HG03175 (cell line): ENCODE measurements around the gene ABCF2.

Experiments
- ATAC-seq: cut with Tn5 transposase; IDR thresholded peaks from one replicate; pipeline ENCODE4 v1.9.1; 2021; ENCODE audit warnings: mild to moderate bottlenecking, moderate library complexity; ENCODE audit not compliant: unreplicated experiment

Gene ABCF2

DNA sequence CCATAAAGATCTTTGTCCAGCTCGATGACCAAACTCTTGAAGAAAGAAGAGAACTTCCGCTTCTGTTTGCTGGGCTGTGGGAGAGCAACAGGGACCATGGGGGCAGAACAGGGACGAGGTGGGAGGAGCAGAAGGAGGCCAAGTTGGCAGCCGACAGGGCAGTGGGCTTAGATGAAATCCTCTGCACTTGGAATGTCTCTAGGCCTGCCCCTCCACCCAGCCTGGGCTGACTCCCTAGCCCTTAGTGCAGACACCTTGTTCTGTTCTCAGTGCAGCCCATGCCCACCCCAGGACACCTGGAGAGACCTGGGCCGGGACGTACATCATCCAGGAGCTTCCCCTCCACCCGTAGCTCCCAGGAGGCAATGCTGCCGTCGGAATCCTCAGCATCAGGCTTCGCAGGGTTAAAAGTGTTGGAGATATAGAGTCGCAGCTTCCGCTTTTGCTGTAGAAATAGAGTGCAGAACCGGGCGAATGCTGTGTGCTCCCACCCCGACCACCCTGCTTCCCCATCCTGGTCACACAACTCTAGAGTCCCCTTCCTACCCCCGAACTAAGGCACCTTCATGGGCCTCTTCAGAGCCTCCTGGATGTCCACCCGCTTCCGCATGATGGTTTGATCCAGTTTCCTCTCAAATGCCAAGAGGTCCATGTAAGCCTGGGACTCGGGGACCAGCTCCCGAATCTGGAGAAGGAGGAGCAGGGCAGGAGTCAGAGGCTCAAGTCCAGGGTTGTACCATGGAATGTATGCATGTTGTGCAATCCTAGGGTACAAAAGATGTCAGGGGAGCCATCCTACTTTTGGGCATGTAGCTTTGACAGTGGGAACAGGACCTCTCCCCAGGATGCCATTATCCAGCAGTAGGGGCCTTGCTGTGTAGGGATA lies 15.4 kb upstream of the ABCF2 start:
- ATAC-seq = no peak

DNA sequence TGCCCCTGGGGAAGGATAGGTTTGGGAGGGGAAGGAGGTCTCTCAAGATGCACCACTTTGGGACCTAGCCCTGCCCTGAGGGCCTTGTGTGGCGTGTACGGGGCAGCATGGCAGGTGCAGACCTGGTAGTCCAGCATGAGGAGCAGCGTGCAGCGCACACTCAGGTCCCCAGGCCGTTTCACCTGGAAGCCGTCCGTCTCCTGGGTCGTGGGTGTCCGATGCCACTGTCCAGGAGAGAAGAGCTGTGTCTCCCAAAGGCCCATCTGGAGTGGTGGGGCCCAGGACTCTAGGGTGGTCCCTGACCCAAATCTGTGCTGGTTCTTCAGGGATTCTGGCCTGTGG lies 14.7 kb upstream of the ABCF2 start:
- no peak for ATAC-seq

DNA sequence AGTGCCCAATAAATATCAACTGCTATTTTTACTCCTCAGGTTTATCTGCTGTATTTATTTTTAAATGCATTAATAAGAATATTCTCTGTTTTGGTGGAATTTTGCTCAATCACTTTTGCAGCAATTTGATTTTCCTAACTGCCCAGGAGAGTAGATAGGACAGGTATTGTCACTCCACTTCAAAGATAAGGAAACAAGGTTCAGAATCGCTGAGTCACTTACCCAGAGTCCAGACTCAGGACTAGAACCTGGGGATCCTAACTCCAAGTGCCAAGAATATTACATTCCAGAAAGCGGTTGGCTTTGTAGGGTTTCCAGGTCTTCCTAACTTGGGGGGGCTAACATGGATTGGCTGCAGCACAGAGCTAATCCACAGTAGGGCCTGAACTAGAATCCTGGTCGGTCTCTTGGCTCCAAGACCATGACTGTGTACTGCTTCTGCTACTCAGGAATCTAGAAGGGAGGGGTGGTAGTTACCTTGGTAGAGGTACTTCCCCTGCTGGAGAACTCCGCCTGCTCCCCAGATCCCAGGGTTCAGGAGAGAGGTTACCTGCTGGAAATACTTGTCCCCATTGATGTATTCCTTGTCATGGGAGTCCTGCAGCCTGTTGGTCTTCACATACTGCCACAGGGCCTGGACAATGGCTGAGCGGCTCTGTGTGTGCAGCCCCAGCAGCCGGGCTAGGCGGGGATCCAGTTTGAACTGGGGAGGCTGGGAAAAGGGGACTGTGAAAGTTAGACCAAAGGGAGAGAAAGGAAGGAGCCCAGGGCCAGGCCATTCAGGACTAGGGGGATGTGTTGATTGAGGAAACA lies 14.1 kb upstream of the ABCF2 start:
- ATAC-seq = no peak

DNA sequence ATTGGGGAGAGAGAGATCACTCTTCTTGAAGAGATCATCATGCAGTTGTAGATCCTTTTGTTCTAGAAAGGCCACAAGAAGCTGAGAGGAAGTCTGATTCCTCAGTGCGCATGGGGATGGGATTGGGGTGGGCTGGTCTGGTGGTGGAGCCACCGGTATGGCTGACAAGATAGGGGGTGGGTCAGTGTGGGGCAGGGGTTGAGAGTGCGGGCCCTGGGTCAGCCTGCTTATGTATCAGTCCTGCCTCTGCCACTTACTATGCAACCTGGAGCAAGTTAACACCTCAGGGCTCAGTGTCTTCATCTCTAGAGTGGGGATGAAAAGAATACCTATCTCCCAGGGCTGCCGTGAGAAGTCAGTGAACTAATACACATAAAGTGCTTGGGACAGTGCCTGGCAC lies 13.5 kb upstream of the ABCF2 start:
- no peak for ATAC-seq

DNA sequence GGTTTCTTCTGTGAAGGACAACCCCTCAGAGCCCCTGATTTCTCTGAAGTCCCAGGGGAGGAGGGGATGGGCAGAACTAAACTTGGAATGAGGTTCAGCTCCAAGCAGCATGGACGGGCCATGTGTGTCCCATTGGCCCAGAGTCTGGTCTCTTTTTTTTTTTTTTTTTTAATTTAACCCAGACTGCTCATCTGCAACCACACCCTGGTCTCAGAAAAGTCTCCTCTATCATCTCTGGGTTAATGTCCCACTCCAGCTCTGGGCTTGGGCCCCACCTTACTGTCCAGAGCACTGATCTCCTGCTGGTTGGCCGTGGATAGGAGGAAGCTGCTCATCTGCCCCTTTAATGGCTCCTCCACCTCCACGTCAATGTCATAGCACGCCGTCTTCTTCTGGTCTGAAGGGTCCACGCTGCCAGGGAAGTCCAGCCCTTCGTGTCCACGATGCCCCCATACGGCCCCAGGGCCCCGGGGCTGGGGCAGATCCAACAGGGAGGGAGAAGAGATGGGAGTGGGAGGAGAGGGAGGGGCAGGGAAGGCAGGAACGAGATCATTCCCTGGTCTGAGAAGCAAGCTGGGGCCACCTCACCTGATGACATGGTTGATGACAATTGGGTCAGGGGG lies 12.9 kb upstream of the ABCF2 start:
- no peak for ATAC-seq

DNA sequence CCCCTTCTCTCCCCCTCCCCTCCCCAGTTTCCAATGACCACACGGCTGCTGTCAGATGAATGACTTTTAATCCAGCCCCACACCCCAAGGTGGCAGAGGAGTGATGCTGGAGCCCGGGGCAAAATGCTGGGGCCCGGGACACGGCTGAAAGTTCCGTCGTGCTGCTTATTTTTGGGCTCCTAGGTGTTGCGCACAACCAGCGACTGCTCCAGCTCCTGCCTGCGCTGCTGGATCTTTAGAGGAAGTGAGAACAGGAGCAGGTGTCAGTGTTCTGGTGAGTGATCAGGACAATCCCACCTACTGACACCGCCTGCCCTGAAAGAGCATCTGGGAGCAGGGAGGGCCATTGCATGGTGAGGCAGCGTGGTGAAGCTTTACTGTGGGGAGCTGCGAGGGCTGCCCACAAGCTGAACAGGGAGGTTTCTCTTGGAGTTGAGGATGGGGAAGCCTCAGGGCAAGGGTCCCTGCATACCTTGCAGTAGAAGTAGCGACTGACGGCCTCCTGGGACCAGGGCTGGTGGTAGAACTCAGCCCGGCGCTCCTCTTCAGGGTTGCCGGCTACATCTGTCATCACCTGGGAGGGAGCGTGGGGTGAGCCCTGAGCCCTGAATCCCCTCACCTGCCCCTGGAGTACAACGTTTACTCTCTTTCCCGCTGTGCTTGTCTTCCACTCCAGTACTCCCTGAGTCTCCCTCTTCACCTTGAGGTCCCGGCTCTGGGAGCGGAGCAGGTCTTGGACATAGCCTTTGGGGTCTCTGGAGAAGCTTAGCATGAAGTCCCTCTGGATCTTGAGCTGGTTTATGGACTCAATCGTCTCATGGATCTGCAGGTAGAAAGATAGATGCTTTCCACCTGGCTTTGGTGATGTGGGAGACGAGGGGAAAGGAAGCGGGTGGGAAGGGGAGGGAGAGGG lies 12.2 kb upstream of the ABCF2 start:
- no peak for ATAC-seq

DNA sequence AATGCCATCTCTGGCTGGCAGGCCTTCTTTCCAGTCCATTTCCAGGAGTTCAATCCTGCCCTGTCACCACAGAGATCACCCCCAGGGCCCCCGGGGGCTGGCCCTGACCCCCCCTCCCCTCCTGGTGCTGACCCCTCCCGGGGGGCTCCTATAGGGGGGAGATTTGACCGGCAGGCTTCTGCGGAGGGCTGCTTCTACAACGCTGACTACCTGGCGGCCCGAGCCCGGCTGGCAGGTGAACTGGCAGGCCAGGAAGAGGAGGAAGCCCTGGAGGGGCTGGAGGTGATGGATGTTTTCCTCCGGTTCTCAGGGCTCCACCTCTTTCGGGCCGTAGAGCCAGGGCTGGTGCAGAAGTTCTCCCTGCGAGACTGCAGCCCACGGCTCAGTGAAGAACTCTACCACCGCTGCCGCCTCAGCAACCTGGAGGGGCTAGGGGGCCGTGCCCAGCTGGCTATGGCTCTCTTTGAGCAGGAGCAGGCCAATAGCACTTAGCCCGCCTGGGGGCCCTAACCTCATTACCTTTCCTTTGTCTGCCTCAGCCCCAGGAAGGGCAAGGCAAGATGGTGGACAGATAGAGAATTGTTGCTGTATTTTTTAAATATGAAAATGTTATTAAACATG lies 11.3 kb upstream of the ABCF2 start:
- no peak for ATAC-seq

DNA sequence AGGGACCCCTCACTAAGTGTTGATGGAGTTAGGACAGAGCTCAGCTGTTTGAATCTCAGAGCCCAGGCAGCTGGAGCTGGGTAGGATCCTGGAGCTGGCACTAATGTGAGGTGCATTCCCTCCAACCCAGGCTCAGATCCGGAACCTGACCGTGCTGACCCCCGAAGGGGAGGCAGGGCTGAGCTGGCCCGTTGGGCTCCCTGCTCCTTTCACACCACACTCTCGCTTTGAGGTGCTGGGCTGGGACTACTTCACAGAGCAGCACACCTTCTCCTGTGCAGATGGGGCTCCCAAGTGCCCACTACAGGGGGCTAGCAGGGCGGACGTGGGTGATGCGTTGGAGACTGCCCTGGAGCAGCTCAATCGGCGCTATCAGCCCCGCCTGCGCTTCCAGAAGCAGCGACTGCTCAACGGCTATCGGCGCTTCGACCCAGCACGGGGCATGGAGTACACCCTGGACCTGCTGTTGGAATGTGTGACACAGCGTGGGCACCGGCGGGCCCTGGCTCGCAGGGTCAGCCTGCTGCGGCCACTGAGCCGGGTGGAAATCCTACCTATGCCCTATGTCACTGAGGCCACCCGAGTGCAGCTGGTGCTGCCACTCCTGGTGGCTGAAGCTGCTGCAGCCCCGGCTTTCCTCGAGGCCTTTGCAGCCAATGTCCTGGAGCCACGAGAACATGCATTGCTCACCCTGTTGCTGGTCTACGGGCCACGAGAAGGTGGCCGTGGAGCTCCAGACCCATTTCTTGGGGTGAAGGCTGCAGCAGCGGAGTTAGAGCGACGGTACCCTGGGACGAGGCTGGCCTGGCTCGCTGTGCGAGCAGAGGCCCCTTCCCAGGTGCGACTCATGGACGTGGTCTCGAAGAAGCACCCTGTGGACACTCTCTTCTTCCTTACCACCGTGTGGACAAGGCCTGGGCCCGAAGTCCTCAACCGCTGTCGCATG lies 10.5 kb upstream of the ABCF2 start:
- ATAC-seq = no peak

DNA sequence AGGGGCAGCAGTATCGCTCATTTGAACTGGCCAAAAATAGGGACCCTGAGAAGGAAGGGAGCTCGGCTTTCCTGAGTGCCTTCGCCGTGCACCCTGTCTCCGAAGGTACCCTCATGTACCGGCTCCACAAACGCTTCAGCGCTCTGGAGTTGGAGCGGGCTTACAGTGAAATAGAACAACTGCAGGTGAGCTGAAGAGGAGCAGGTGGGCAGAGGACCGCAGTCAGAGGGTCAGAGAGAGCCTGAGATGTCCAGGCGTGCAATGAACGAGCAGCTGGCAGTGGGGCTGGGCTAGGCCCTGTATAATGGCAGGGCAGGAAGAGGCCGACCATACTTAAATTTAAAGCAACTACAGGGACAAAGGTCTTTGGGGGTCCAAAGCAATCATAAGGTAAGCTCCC lies 9.4 kb upstream of the ABCF2 start:
- no peak for ATAC-seq

DNA sequence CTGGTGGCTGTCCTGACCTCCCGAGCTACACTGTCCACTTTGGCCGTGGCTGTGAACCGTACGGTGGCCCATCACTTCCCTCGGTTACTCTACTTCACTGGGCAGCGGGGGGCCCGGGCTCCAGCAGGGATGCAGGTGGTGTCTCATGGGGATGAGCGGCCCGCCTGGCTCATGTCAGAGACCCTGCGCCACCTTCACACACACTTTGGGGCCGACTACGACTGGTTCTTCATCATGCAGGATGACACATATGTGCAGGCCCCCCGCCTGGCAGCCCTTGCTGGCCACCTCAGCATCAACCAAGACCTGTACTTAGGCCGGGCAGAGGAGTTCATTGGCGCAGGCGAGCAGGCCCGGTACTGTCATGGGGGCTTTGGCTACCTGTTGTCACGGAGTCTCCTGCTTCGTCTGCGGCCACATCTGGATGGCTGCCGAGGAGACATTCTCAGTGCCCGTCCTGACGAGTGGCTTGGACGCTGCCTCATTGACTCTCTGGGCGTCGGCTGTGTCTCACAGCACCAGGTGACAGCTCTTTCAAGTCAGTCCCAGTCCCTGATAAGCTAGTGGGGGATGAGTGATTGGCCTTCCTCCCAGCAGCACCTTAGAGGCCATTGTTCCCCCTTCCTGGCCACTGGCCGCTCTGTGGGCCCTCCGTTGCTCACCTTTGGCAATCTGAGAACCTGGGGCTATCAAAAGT lies 8.2 kb upstream of the ABCF2 start:
- no peak for ATAC-seq

DNA sequence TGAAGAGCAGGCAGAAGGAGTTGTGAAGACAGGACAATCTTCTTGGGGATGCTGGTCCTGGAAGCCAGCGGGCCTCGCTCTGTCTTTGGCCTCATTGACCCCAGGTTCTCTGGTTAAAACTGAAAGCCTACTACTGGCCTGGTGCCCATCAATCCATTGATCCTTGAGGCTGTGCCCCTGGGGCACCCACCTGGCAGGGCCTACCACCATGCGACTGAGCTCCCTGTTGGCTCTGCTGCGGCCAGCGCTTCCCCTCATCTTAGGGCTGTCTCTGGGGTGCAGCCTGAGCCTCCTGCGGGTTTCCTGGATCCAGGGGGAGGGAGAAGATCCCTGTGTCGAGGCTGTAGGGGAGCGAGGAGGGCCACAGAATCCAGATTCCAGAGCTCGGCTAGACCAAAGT lies 6.8 kb upstream of the ABCF2 start:
- no peak for ATAC-seq

DNA sequence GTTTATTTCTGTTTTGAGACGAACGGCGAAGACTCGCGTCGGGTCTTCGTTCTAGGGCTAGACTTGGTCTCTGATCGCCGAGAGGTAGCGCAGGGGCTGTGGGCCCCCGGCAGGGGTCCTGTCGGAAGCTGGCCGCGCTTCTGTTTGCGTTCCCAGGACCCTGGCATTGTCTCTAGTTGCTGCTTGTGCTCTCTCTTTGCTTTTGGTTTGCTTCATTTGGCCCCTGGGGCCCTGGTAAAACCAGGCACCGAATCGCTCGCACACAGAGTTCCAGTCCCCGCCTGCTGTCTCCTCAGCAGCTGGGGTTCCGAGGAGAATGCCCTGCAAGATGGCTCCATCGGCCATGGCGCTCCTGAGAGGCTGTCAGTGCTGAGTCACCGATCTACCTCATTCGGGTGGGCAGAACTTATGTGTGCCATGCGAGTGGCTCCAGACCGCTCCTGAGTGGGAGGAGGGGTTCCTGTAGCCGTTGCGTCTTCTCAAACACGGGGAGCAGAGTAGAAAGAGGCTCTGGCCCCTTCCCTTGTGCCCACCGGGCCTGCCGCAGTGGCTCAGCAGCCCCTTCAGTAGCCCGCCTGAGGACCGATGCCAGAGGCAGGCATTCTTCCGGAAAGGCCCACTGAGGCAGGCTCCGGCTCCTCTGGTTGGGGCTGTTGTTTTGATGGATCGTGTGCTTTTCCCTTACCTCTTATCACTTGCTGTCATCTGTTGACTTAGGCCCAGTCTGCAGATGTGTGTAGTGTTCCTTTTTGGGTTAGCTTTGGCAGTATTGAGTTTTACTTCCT lies 6.1 kb upstream of the ABCF2 start:
- peak; percentile 33 for ATAC-seq

DNA sequence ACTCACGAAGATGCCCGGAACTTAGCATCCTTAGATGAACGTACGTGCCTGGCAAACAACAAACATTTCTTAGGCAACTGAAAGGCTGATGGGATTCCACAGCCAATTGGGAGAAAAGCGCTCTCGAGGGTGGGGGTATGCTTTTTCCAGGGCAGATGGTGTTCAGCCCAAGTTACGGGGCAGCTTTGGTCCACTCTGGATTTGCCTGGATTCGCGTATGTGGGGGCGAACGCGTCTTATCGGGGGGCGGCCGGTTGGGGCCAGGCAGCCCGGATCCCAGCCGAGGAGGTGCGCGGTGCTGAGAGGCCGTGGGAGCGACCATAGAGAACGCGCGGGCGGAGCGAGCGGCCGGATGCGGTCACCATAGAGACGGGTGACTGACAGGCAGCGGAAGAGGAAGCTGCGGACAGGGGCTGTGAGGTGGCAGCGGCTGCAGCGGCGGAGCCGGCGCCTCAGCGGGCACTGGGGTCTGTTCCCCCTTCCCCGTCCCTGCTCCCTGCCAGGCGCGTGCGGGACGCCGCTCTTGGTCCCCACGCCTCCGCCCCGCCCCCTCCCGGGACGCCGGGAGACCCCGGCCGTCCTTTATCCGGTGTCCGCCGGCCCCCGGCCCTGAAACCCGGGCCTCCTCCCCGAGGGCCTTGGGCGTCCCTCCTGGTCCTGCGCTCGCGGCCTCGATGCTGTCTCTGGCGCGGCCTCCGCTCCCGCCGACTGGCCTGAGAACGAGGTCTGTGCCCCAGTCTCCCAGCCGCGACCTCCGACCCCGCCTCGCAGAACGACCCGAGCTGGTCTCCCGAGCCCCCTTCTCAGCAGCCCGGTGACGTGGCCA lies 5.3 kb upstream of the ABCF2 start, which contains the start of gene CHPF2:
TSS of gene CHPF2 (plus strand) at position 393 of the 826 bp plus-strand sequence. CDS start 1,529 bp downstream, outside the sequence.
- peak; percentile 97 for ATAC-seq

DNA sequence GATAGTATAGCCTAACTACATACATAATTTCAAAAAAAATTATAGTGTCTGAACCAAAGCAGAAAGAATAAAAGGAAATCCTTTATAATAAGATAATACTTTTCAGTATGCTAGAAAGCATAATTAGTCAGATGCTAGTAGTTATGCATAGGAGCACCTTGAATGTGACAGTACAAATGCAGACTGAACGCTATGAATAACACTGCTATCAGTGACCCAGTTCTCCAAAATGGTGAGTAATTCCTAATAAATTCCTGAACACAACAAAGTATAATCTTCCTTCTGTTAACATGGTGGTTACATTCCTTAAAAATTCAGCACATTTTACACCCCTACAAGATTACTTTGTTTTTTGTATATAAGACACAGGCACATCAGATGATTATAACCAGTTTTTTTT lies 4.1 kb upstream of the ABCF2 start:
- no peak for ATAC-seq

DNA sequence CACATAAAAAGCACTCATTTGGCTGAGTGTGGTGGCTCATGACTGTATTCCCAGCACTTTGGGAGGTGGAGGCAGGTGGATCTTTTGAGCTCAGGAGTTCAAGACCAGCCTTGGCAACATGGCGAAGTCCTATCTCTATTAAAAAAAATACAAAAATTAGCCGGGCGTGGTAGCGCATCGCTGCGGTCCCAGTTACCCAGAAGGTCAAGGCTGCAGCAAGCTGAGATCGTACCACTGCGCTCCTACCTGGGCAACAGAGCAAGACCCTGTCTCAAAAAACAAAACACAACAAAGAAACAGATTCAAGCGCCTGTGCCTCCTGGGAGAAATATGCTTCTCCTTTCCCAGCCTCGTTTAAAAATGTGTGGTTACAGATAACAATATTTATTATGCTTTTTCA lies 2.2 kb upstream of the ABCF2 start:
- ATAC-seq = no peak

DNA sequence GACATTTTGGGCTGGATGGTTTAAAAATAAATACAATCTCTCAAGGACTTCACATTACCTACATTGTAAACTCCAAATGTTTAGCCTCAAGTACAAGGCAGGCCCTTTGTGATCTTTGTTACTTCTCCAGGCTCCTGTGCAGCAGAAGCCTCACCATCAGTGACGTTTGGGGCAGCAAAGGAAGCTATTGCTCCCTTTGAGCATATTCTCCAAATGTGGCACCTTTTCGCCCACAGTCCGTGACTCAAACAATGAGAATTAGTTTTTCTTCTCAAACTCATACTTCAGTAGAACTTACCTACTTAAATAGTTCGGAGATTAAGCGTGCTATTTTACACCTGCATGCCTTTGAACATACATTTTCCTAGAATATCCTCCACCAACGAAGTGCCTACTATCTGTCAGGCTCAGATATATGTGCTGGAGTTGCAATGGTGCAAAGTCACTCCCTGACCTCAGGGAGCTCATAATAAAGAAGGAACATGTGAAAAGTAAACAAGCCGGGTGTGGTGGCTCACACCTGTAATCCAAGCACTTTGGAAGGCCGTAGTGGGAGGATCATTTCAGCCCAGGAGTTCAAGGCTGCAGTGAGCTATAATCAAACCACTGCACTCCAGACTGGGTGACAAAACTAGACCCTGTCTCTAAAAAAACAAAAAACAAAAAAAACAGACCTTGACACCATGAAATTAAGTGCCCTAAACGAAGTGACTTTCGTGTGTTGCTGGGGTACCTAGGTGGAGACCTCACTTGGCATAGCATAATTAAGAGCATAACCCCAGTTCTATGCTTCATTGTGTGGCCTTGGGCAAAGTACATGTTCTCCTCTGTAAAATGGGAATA lies 1.2 kb upstream of the ABCF2 start:
- no peak for ATAC-seq
